ENCODE measurements around the gene NACC1. TPM values are rescaled to one million over a fixed set of nuclear protein-coding genes. Genes with fewer than 3 reads are reported as not detected.

Gene NACC1
- total and polyA plus RNA-seq, 2 donors (not counting 3 experiments of a cell fraction or from before 2014, with no cell fraction given), result 97.6 to 120 TPM

DNA sequence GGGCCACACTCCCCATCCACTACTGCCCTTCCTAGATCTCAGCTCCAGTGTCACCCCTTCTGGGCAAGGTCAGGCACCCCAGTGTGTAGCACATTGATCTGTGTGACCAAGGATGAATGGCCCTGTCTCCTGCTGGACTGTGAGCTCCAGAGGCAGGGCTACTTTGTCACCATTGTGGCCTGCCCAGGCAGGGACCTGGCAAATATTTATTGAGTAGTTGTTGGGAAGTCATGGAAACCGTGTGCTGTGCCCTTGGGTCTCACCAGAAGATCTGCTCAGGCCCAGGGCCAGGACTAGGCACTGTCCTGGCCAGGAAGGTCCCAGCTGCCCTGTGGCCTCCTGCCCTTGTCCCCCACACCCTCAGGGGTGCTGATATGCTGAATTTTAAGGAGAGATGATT is 10.5 kb downstream of the NACC1 start:
- no peak for FAIRE-seq
- TF ChIP-seq GATA2 (IDR thresholded peaks at IDR 0.05; ENCODE audit: insufficient read depth, insufficient read length, low read depth, low read length) (no peak), POLR2AphosphoS5 (IDR thresholded peaks at IDR 0.05; ENCODE audit: insufficient read depth, low read depth, low read length) (no peak), EZH2 (IDR thresholded peaks at IDR 0.05; ENCODE audit: borderline replicate concordance, low read depth, low read length, severe bottlenecking) (no peak), JUN (IDR thresholded peaks at IDR 0.05; ENCODE audit: borderline replicate concordance, insufficient read depth, insufficient read length, low read depth) (no peak), POLR2A (IDR thresholded peaks at IDR 0.05; ENCODE audit: low read depth, low read length) (no peak), MYC (IDR thresholded peaks at IDR 0.05; ENCODE audit: low read depth, low read length) (no peak), FOS (IDR thresholded peaks at IDR 0.05; ENCODE audit: borderline replicate concordance, insufficient read depth, low read length) (no peak)
- TF ChIP-seq, protein P1, sequence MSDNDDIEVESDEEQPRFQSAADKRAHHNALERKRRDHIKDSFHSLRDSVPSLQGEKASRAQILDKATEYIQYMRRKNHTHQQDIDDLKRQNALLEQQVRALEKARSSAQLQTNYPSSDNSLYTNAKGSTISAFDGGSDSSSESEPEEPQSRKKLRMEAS (IDR thresholded peaks at IDR 0.05; ENCODE audit: insufficient read depth, insufficient read length), result no peak
- TF ChIP-seq, protein P2, sequence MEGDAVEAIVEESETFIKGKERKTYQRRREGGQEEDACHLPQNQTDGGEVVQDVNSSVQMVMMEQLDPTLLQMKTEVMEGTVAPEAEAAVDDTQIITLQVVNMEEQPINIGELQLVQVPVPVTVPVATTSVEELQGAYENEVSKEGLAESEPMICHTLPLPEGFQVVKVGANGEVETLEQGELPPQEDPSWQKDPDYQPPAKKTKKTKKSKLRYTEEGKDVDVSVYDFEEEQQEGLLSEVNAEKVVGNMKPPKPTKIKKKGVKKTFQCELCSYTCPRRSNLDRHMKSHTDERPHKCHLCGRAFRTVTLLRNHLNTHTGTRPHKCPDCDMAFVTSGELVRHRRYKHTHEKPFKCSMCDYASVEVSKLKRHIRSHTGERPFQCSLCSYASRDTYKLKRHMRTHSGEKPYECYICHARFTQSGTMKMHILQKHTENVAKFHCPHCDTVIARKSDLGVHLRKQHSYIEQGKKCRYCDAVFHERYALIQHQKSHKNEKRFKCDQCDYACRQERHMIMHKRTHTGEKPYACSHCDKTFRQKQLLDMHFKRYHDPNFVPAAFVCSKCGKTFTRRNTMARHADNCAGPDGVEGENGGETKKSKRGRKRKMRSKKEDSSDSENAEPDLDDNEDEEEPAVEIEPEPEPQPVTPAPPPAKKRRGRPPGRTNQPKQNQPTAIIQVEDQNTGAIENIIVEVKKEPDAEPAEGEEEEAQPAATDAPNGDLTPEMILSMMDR (IDR thresholded peaks at IDR 0.05; ENCODE audit: extremely low read depth in 1 of 2, insufficient read depth in 1 of 2, low read depth in 1 of 2, low read length in 2 of 2), result no peak
- Histone ChIP-seq H3K4me2 (ENCODE audit: insufficient read depth, low read length) (no peak overlapping the region), H2AFZ (ENCODE audit: low read depth, low read length) (no peak overlapping the region), H3K9me3 (replicated peaks; ENCODE audit: control insufficient read depth, insufficient read depth, low read length) (no peaks in the 10 kb centered on the region), H3K79me2 (ENCODE audit: control insufficient read depth, insufficient read depth, low read length) (peaks cover 82% of the 10 kb centered on the region), H3K27ac (ENCODE audit: insufficient read depth, low read depth, low read length) (no peak overlapping the region), H3K27me3 (ENCODE audit: control insufficient read depth in 2 of 2, insufficient read depth in 2 of 2, low read length in 2 of 2) (no peaks in the 10 kb centered on the region), H3K4me3 (replicated peaks in 1 of 3; ENCODE audit: insufficient read depth in 1 of 3, low read depth in 1 of 3, low read length in 3 of 3) (no peak overlapping the region), H3K9me1 (replicated peaks; ENCODE audit: control insufficient read depth, extremely low read depth, insufficient read depth, low read length) (no peaks in the 10 kb centered on the region), H3K9ac (replicated peaks; ENCODE audit: extremely low read depth, insufficient read depth, low read length) (no peak overlapping the region), H3K4me1 (ENCODE audit: control insufficient read depth, extremely low read depth, insufficient read depth, low read length) (no peaks in the 10 kb centered on the region), H3K36me3 (ENCODE audit: control insufficient read depth in 2 of 2, extremely low read depth in 1 of 2, insufficient read depth in 2 of 2, low read length in 2 of 2) (peaks cover 0 to 6% of the 10 kb centered on the region in 2 experiments), H4K20me1 (replicated peaks; ENCODE audit: control insufficient read depth, extremely low read depth, insufficient read depth, low read length) (peaks cover under 1% of the 10 kb centered on the region)
- intact Hi-C loops (cut with micrococcal nuclease), result no loop called here
- DNase-seq (ENCODE audit: low read depth, low spot score), result no peak
- BruUV-seq (replicated peaks), result no TSS peak
- ChIA-PET POLR2A (no interaction called here), CTCF (interaction anchor here (0.8 to 1.6 kb wide), 5 partner anchors 9 to 151 kb away, joined by 3 to 6 read pairs (median 4); no protein-coding TSS in a partner anchor)
- dilution Hi-C loops (cut with MboI; ENCODE audit: extremely low pct_ligation_motif_present, low sequenced_read_pairs), result no loop called here
